Kidney epithelial cell (primary cell): ENCODE results near the gene CSF2. TPM values are rescaled to one million over a fixed set of nuclear protein-coding genes. Genes with fewer than 3 reads are reported as not detected.

Experiments used
- DNase-seq: peaks from one replicate; pipeline ENCODE4 v3.0.0-alpha.2; 2010; ENCODE audit warnings: low read depth
- H3K27me3 ChIP-seq: 2 replicates; pipeline ENCODE4 v1.6.0; 2011; ENCODE audit warnings: low read length; ENCODE audit not compliant: control insufficient read depth, insufficient read depth
- H3K36me3 ChIP-seq: 2 replicates; pipeline ENCODE4 v1.5.1; 2011; ENCODE audit warnings: low read length; ENCODE audit not compliant: control insufficient read depth, insufficient read depth
- H3K4me3 ChIP-seq: 2 replicates; pipeline ENCODE4 v1.5.1; 2011; ENCODE audit warnings: low read depth, mild to moderate bottlenecking, control low read depth, low read length
- total RNA-seq: library from RNA; depleted of rRNA; stranded (reverse); fragments of >200 nt; gene quantifications from 2 replicates; pipeline ENCODE4 v1.2.3, GENCODE V29; 2015
- TF ChIP-seq, protein P1 (sequence below): IDR thresholded peaks from 2 replicates; pipeline ENCODE4 v1.5.1; 2011; ENCODE audit warnings: mild to moderate bottlenecking, moderate library complexity, low read length, control low read depth, inconsistent platforms; ENCODE audit not compliant: insufficient read depth, poor library complexity, severe bottlenecking

CSF2 gene
- total RNA-seq, 1 donor from 2014 or later, result 10.5 TPM

DNA sequence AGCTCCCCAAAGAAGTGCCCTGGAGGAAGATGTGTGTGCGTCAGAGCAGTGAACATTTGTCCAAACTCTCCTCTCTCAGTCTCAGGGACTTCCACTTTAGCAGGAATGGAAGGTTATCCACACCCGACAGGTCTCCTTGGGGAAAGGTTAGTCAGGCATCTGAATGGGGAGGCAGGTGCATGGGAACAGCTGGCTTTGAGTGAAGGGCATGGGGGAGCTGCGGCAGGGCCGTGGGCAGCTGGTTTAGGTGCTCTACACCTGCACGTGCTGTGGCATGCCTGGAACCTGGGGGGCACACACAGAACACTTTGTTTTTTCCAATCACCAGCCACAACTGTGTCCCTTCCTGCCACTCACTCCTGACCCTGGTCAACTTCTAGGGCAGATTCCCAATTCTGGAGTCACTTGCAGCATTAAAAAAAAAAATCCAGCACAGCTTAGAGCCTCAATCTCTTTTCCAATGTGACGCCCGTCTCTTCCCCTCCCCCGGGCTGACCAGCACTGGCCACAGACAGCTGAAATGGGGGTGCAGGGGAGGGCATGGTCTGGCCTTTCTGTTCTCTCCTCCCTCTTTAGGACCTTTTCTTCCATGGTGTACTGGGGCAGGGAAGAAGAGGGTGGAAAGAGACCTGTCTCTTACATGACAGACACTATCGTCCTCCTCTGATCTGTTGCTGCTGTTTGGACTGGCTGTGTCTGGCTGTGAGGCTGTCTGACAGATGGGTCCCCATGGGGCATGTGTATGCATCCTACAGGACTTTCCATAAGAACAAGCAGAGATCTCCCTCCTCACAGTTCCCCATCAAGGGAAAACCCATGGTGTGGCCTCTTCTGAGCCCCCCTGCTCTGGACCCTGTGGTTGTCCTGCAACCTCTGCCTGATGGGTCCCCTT lies 22.7 kb upstream of the CSF2 start:
- peaks cover 5% of the 10 kb centered on the region for H3K27me3 ChIP-seq
- no peak overlapping the region for H3K4me3 ChIP-seq
- DNase-seq, result no peak
- H3K36me3 ChIP-seq, result no peaks in the 10 kb centered on the region
- TF ChIP-seq, protein P1, sequence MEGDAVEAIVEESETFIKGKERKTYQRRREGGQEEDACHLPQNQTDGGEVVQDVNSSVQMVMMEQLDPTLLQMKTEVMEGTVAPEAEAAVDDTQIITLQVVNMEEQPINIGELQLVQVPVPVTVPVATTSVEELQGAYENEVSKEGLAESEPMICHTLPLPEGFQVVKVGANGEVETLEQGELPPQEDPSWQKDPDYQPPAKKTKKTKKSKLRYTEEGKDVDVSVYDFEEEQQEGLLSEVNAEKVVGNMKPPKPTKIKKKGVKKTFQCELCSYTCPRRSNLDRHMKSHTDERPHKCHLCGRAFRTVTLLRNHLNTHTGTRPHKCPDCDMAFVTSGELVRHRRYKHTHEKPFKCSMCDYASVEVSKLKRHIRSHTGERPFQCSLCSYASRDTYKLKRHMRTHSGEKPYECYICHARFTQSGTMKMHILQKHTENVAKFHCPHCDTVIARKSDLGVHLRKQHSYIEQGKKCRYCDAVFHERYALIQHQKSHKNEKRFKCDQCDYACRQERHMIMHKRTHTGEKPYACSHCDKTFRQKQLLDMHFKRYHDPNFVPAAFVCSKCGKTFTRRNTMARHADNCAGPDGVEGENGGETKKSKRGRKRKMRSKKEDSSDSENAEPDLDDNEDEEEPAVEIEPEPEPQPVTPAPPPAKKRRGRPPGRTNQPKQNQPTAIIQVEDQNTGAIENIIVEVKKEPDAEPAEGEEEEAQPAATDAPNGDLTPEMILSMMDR, result no peak

DNA sequence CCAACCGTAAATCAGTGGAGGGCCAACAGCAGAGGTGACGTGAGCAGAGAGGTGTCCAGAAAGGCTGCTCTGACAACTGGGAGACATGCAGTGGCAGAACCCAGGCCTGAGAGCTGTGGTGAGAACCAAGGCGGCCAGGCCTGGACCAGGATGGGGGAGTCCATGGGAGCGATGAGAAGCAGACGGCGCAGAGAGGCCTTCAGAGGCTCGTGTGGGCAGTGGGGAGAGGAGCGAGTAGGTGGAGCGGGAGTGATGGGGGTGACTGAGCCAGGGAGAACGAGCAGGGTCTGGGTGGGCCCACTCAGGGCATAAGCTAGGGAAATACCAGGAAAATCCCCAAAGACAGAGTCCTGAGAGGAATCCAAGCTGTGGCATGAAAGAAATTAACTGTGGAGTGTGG lies 21.1 kb upstream of the CSF2 start:
- no peak overlapping the region for H3K4me3 ChIP-seq
- TF ChIP-seq, protein P1, result no peak

DNA sequence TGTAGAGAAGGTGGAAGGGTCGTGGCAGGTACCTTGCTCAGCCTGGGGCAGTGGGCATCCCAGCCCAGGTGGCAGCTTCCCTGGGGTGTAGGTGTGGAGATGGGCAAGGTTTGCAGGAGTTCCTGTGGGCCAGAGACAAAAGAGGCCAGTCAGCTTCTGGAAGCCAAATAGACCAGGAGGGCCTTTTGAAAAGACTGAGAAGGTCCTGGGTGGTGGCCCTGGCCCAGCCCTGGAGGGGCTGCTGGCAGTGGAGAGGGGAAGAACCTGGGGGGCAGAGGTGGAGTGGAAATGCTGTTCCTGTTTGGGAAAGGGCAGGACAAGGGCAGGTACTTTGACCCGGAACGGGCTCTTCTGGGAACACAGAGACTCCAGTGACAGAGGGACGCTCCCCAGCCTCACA lies 20.1 kb upstream of the CSF2 start:
- Histone ChIP-seq H3K4me3 (no peak overlapping the region), H3K36me3 (no peaks in the 10 kb centered on the region), H3K27me3 (peaks cover 5% of the 10 kb centered on the region)
- TF ChIP-seq, protein P1, result no peak
- no peak for DNase-seq

More for the DNA sequence above, 21.1 kb upstream of the CSF2 start:
- H3K27me3 ChIP-seq, result peaks cover 5% of the 10 kb centered on the region
- no peaks in the 10 kb centered on the region for H3K36me3 ChIP-seq
- DNase-seq, result no peak

DNA sequence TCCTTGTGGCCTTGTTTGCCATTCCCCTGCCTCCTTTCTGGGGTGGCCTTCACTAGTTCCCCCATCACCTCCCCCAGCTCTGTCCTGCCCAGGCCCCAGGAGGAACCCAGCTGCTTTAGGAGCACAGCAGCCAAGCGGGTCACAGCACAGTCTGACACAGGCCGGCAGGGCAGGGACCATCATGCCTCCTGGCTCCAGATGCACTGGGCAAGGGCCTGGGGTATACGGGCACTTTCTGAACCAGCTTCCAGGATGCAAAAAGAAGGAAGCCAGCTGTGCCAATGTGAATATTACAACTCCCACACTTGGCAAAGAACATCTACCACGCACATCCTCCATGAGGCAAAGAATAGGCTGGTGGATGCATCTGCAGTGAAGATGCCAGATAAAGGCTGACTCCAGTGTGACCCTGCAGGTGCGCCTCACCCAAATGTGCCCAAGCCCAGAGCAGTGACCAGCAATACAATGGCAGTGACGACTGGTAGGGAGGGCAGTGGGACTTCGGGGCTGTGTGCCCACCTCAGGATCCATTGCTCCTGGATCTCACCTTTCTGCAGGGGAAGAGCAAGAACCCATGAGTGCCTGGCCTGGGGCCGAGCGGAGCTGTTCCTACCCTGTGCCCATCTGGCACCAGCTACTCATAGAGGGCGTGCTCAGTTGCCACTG lies 19.4 kb upstream of the CSF2 start:
- no peak overlapping the region for H3K4me3 ChIP-seq
- DNase-seq, result no peak
- no peaks in the 10 kb centered on the region for H3K36me3 ChIP-seq
- TF ChIP-seq, protein P1, result no peak
- peaks cover 2% of the 10 kb centered on the region for H3K27me3 ChIP-seq

DNA sequence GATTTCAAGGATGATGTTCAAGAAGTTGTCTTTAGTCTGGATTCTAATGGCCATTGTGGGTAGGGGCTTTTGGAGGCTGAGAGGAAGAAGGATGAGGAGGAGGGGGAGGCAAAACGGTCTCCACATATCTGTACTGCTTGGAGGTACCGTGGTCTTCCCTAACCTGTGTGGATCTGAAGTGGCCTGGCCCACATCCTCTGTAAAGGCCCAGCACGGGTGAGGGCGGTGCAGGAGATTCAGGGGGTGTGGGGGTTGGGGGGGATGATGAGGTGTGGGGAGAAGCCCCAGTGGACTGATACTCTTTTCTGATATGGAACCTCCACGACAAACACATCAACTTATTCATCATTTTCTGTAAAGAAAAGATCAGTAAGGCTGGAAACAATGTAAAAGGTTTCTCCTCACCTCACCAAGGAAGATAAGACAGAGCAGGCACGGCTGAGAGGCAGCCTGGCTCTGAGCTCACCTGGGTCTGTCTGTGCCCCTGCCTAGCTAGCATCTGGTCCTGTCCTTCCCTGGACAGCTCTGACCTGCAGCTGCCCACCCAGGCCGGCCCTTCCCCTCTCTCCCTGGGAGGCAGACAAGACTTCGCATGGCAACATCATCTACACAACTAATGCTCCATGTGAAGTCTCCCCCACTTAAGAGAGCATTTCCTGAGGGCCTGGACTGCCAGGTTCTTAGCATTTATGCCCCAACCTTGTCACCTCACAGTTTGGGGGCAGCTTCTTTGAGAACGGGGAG lies 18.7 kb upstream of the CSF2 start:
- no peak for DNase-seq
- H3K27me3 ChIP-seq, result peaks cover 2% of the 10 kb centered on the region
- H3K36me3 ChIP-seq, result no peaks in the 10 kb centered on the region
- H3K4me3 ChIP-seq, result no peak overlapping the region
- TF ChIP-seq, protein P1, result no peak
